Suprapubic skin (tissue), 4 donors: ENCODE measurements around the gene ADD3. TPM values are rescaled to one million over a fixed set of nuclear protein-coding genes. Genes with fewer than 3 reads are reported as not detected.

Experiments used
- DNase-seq, 2 donors: peaks; one replicate each; pipeline ENCODE4 v3.0.0-alpha.2; 2019; ENCODE audit warnings: low spot score in 2 of 2
- H3K27ac ChIP-seq: fragments of 200-600 bp; sonication (generic); one replicate; pipeline ENCODE4 v1.5.1; 2019
- H3K27me3 ChIP-seq: fragments of 200-600 bp; sonication (generic); one replicate; pipeline ENCODE4 v1.5.1; 2019
- H3K36me3 ChIP-seq: fragments of 200-600 bp; sonication (generic); one replicate; pipeline ENCODE4 v1.5.1; 2019
- H3K4me1 ChIP-seq: fragments of 200-600 bp; sonication (generic); one replicate; pipeline ENCODE4 v1.5.1; 2019
- H3K4me3 ChIP-seq: fragments of 200-600 bp; sonication (generic); one replicate; pipeline ENCODE4 v1.5.1; 2019; ENCODE audit warnings: mild to moderate bottlenecking
- H3K9me3 ChIP-seq: fragments of 200-600 bp; sonication (generic); one replicate; pipeline ENCODE4 v1.5.1; 2019
- CTCF ChIP-seq, 2 donors: fragments of 200-600 bp in 1 of 2; fragments of 450-650 bp in 1 of 2; sonication (generic) in 1 of 2; IDR thresholded peaks; one replicate each; pipeline ENCODE4 v1.5.1; 2016 to 2019; ENCODE audit warnings: antibody characterized with exemption in 2 of 2, mild to moderate bottlenecking in 1 of 2, moderate library complexity in 1 of 2
- EP300 ChIP-seq: sonication (generic); formaldehyde crosslinking; IDR thresholded peaks from one replicate; pipeline ENCODE4 v1.6.1; 2017; ENCODE audit warnings: antibody characterized with exemption
- POLR2A ChIP-seq, 2 donors: fragments of 450-650 bp; IDR thresholded peaks; one replicate each; pipeline ENCODE4 v1.6.1; 2017; ENCODE audit warnings: antibody characterized with exemption in 2 of 2, mild to moderate bottlenecking in 2 of 2, moderate library complexity in 2 of 2
- POLR2AphosphoS5 ChIP-seq, 3 donors: sonication (generic); formaldehyde crosslinking; IDR thresholded peaks; one replicate each; pipeline ENCODE4 v1.6.1; 2017; ENCODE audit warnings: antibody characterized with exemption in 3 of 3
- WGBS: methylation state at CpG from one replicate; pipeline ENCODE4 v1.1.5; 2018; 5-methylcytosine and 5-hydroxymethylcytosine counted together
- total RNA-seq, 4 donors: library from RNA; depleted of rRNA; stranded (reverse); fragments of >200 nt; gene quantifications; one replicate each; pipeline ENCODE4 v1.1.0, GENCODE V29; 2016

Gene ADD3
- total RNA-seq, 4 donors from 2014 or later = 72.6 to 335 (median 279) TPM

GRCh38 chr10:109961174-109962001 lies 46.4 kb upstream of the ADD3 start:
- no peak for TF ChIP-seq EP300
- H3K36me3 ChIP-seq = no peaks in the 10 kb centered on the region
- 66% methylated on average over 5 of the region's 5 CpGs for WGBS
- H3K27ac ChIP-seq = peak overlapping the region; percentile 10
- peaks cover 24% of the 10 kb centered on the region for H3K4me1 ChIP-seq
- H3K27me3 ChIP-seq = no peaks in the 10 kb centered on the region
- no peaks in the 10 kb centered on the region for H3K9me3 ChIP-seq
- no peak for DNase-seq
- no peak overlapping the region for H3K4me3 ChIP-seq

- DNase-seq = no peak
- WGBS = 90% methylated on average over 1 of the region's 1 CpG
- Histone ChIP-seq H3K36me3 (no peaks in the 10 kb centered on the region), H3K4me3 (no peak overlapping the region), H3K9me3 (no peaks in the 10 kb centered on the region), H3K27ac (no peak overlapping the region), H3K27me3 (no peaks in the 10 kb centered on the region), H3K4me1 (peaks cover 28% of the 10 kb centered on the region)
- TF ChIP-seq EP300 = no peak
- no peak for TF ChIP-seq CTCF (IDR thresholded peaks at IDR 0.05)
- TF ChIP-seq POLR2AphosphoS5 (IDR thresholded peaks at IDR 0.05) = no peak
- no peak for TF ChIP-seq POLR2A (IDR thresholded peaks at IDR 0.05)
Measured at GRCh38 chr10:109962247-109962646, 45.5 kb upstream of the ADD3 start.

DNA sequence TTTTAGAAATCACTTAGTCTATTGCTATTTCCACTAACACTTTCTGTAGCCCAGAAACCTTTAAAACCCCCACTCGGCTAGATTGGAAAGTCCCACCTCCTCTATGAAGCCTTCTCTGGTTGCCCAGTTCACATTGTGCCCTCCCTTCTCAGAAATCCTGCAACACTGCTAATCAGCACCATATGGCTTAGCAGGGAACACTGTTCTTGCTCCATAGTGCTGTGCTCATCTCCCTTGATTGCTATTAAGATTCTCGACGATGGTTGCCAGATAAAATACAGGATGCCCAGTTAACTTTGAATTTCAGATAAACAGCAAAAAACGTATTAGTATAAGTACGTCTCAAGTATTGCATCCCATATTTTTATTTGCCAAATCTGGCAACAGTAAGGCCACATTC lies 44.3 kb upstream of the ADD3 start:
- H3K27ac ChIP-seq = no peak overlapping the region
- peaks cover 28% of the 10 kb centered on the region for H3K4me1 ChIP-seq
- 75% methylated on average over 5 of the region's 5 CpGs for WGBS
- no peaks in the 10 kb centered on the region for H3K9me3 ChIP-seq
- TF ChIP-seq CTCF (IDR thresholded peaks at IDR 0.05) = no peak
- peak in 1 of 3 donors; percentile 40 for TF ChIP-seq POLR2AphosphoS5 (IDR thresholded peaks at IDR 0.05)
- no peak for DNase-seq
- no peaks in the 10 kb centered on the region for H3K27me3 ChIP-seq
- H3K36me3 ChIP-seq = no peaks in the 10 kb centered on the region
- H3K4me3 ChIP-seq = no peak overlapping the region

DNA sequence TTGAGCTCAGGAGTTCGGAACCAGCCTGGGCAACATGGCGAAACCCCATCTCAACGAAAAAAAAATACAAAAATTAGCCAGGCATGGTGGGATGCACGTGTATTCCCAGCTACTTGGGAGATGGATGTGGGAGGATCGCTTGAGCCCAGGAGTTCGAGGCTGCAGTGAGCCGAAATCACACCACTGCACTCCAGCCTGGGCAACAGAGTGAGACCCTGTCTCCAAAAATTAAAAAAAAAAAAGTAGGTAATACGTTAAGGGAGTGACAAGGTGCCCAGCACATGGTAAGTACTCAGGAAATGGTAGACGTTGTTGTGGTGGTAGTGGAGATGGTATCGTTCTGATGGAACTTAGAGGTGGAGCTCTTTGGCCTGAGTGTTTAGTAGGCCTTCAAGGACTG lies 43.5 kb upstream of the ADD3 start:
- H3K27ac ChIP-seq = no peak overlapping the region
- no peak for DNase-seq
- no peak overlapping the region for H3K4me3 ChIP-seq
- TF ChIP-seq POLR2A (IDR thresholded peaks at IDR 0.05) = no peak
- TF ChIP-seq EP300 = no peak
- TF ChIP-seq POLR2AphosphoS5 (IDR thresholded peaks at IDR 0.05) = no peak
- no peak for TF ChIP-seq CTCF (IDR thresholded peaks at IDR 0.05)
- no peaks in the 10 kb centered on the region for H3K36me3 ChIP-seq
- H3K9me3 ChIP-seq = no peaks in the 10 kb centered on the region
- H3K27me3 ChIP-seq = no peaks in the 10 kb centered on the region
- WGBS = 93% methylated on average over 10 of the region's 10 CpGs
- peaks cover 24% of the 10 kb centered on the region for H3K4me1 ChIP-seq

DNA sequence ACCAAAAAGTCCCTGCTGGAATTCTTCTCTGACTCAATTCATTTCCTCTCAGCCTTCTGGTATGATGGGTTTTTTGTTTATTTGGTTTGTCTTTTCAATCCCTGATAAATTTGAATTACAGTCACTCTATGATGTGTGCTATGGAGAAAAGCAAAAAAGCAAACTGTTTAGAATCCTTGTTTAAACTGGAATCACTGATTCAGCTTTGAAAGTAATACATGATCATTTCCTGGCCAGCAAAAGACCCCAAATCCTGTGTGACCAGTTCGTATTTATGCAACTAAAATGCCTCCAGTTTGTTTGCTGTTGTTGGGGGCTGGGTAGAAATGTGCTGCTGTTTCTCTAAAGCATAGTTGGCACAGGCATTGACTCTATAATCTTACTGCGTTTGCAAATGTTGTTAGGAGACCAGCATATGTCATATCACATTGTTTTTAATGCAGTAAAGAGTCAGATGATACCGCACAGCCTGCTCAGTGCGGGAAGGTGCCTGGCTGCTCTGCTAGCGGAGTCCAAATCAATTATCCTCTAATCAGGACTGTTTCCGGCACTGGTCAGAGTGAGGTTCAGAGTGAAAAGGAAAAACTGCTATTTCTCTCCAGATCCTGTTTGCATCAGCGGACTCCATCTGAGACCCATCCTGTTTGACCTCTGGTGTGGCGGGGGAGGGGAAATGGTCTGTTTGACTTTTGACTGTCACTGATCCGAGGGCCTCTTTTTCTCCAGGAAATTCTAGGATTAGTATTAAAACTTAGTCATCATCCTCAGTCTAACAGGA lies 40.6 kb upstream of the ADD3 start:
- TF ChIP-seq EP300 (no peak), POLR2A (IDR thresholded peaks at IDR 0.05) (no peak), CTCF (IDR thresholded peaks at IDR 0.05) (no peak), POLR2AphosphoS5 (IDR thresholded peaks at IDR 0.05) (no peak)
- H3K9me3 ChIP-seq = no peaks in the 10 kb centered on the region
- H3K36me3 ChIP-seq = no peaks in the 10 kb centered on the region
- H3K27ac ChIP-seq = no peak overlapping the region
- H3K4me1 ChIP-seq = peaks cover 24% of the 10 kb centered on the region
- H3K4me3 ChIP-seq = no peak overlapping the region
- no peaks in the 10 kb centered on the region for H3K27me3 ChIP-seq
- 78% methylated on average over 9 of the region's 9 CpGs for WGBS
- no peak for DNase-seq
